Right kidney (tissue), 1 donor: Measurements from ENCODE around the gene TNKS1BP1.
"Not testable (repeated sequence)": the region's sequence is repeated elsewhere in the genome, so short reads cannot be mapped to it uniquely, and the experiment has no call there.

ENCODE experiments used
- DNase-seq: peaks from one replicate; pipeline ENCODE4 v3.0.0-alpha.2; 2016

TNKS1BP1 gene

DNA sequence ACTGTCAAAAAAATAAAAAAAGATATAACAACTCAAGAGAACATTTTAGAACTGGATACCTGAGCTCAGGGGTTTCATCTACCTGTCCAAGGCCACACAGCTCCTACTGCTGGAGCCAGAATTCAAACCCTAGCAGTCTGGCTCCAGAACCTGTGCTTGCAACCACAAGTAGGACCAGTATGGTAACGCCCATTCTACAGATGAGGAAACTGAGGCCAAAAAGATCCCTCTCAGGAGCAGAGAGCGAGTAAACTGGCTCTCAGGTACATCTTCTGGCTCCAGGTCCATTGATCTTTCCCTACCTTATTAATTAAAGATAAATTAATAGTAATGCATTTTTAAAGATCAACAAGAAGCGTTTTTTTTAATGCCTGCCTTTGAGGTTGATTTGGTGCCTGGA is 32.6 kb upstream of the TNKS1BP1 start:
- no peak for DNase-seq

DNA sequence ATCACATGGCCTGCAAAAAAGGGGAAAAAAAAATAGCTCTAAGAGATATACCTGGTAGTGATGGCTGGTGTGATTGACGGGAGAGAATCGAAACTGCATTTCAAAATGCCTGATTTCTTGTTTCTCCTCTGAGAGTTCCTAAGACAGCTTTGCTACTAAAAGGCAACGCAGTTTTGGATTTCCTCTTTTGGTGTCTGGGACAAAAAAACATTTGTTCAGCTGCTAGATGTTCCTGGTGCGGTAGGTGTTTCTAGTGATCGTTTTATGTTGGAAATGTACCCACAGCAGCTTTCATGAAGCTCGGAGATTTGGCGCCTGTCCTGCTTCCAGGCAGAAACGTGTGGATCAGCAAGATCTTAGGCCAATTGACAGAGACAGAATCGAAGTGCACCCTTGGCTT is 31.5 kb upstream of the TNKS1BP1 start:
- DNase-seq, result no peak

DNA sequence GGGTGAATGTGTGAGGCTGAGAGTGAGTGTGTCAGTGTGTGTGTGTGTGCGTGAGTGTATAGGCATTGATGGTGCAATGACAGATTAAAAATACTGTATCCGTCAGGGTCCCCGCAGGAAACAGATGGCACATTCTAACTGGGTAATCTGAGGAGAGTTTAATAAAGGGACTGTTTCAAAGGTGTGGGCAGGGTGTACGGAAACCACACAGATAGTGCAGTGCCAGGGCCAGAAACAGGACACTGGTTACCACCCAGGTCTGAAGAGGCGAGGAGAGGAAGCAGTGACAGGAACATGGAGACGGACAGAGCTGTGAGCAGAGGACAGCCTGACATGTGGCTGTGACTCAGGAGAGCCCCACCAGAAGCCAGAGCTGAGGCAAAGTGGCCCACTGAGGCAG is 29.9 kb upstream of the TNKS1BP1 start:
- DNase-seq, result no peak

GRCh38 chr11:57353852-57354251 is 29.1 kb upstream of the TNKS1BP1 start:
- no peak for DNase-seq

GRCh38 chr11:57353446-57353845 is 28.7 kb upstream of the TNKS1BP1 start:
- DNase-seq, result no peak

DNA sequence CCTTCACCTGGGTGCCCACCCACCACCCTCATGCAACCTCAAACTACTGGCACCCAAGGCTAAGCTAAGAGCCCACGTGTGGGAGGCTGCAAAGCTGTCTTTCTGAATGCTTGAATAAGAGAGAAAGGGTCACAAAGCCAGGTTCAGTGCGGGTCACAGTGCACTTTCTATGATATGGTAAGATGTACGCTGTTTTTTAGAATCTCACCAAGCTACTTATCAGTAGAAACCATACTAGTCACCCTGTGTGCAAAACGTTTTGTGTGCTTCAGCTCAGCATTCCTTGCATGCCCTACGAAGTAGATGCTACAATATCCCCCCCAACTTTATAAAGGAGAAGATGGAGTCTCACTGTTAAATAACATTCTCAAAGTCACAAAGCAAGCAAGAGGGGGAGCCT is 28.3 kb upstream of the TNKS1BP1 start:
- DNase-seq, result no peak

- peak; percentile 67 for DNase-seq
These were observed 24.9 kb upstream of the TNKS1BP1 start for GRCh38 chr11:57349491-57350274.

GRCh38 chr11:57348636-57349313 is 24.0 kb upstream of the TNKS1BP1 start:
- DNase-seq, result no peak

DNA sequence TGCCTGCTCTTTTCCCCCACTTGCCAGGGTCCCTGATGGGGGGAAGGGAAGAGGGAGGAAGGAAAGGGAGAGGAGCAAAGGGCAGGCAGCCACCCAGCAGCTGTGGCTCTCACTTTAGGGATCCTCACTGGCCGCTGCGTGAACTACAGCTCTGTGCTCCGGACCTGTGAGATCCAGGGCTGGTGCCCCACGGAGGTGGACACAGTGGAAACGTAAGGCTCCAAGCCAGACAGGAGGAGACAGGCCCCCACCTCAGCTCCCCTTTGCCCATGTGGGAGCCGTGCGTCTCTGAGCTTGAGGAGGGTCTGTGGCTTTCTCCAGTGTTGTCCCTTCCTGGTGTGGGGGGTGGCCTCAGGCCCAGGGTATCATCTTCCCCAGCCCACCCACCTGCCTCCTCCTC is 23.3 kb upstream of the TNKS1BP1 start:
- no peak for DNase-seq

DNA sequence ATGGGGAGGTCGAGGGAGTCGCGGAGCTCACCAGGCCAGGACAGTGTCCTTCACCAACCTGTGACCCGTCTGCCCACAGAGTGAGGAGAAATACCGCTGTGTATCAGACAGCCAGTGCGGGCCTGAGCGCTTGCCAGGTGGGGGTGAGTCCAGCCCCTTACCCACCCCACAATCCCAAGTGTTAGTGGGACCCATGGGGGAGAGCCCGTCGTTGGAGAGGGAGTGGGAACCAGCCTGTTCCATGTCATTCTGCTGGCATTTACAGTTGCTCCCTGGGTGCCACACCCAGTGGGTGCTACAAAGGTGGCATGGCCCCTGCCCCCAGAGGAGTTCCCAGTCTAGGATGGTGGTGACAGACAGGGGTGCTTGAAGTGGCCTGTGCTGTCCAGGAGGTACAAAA is 22.6 kb upstream of the TNKS1BP1 start:
- DNase-seq, result no peak

DNA sequence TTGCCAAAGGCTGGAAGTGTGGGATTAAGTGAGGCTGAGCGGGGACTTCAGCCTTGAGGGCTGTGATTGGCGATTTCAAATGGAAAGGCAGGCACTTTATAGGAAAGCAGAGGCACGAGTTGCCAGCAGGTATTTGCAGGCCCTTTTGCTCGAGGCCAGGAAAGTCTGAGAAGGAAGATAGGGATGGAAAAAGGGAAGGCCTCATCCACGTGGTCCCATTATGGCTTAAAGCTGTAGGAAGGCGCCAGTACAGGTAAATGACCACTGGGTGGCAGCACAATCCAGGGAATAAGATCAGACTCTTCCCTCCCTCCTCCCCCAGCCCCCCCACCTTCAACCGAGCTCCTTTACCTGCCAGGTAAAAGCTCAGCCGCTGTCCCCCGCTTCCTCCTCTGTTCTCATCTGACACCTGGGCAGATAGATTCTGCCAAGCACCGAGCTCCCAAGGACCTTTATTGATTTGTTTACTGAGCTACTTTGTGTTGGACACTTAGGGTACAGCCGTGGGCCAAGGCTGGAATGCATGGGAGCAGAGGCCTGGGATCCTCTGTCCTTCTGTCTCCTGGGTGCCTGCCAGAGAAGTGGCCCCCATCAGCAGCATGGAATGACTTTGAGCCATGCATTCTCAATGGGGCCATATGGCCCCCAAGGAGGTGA is 20.9 kb upstream of the TNKS1BP1 start:
- no peak for DNase-seq

- no peak for DNase-seq
These were observed 20.1 kb upstream of the TNKS1BP1 start for GRCh38 chr11:57344826-57345225.

GRCh38 chr11:57343825-57344224 is 19.1 kb upstream of the TNKS1BP1 start:
- no peak for DNase-seq

- no peak for DNase-seq
These were observed 17.9 kb upstream of the TNKS1BP1 start for GRCh38 chr11:57342702-57343101.

- DNase-seq, result no peak
These were observed 16.6 kb upstream of the TNKS1BP1 start for GRCh38 chr11:57341250-57341808.

DNA sequence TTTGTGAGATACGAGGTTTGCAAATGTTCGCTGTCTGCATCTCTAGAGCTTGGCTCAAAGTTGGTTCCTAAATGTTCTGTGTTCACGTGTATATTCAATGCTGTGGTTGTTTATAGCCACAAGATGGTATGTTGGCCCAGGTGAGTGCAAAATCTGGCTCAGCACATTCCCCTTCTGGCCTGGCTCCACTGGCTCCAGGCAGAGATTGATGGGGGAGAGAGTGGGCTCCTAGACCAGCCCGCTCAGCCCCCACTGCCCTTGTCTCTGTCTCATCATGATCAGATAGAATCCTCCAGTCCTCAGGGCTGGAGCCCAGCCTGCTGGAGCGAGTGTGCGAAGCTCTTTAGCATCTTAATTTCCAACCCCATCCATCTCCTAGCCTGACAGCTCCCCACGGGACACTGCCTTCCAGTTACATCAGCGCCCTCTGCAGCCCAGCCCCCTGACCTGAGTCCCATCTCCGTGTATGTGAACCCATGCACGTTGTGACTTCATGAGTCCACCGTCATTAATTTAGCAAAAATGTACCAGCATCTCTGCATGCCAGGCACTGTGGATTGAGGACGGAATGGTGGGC is 15.4 kb upstream of the TNKS1BP1 start:
- DNase-seq, result no peak

DNA sequence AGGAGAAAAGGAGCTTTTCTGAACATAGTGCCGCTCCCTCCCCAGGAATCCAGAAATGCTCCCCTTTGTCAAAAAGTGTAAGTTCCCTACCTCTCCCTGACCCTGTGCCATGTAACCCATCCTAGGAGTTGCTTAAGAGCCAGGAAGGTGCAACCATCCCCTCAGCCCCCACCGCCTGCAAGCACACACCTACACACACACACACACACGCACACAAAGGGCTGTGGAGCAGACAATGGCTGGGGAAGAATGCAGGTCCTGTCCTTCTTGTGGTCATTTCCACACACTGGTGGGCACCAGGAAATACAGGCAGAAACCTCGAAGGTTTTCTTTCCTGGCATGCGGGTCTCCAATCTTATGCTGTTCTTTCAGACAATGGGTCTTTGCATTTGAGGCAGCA is 14.6 kb upstream of the TNKS1BP1 start:
- DNase-seq, result no peak

GRCh38 chr11:57338142-57338541 is 13.4 kb upstream of the TNKS1BP1 start, which contains the start of gene P2RX3:
TSS of gene P2RX3 (plus strand) at chr11:57338352. CDS start at chr11:57338551, 199 bp downstream.
- DNase-seq, result no peak

DNA sequence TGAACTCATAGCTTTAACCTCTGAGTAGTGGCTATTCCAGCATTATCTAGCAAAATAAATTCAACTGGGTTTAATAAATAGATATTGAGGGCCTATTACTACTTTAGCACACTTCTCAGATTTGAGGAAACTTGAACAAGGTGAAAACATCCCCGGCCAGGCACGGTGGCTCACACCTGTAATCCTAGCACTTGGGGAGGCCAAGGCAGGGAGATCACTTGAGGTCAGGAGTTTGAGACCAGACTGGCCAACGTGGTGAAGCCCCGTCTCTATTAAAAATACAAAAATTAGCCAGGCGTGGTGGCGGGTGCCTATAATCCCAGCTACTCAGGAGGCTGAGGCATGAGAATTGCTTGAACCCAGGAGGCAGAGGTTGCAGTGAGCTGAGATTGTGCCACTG is 12.1 kb upstream of the TNKS1BP1 start:
- not testable (repeated sequence) for DNase-seq

GRCh38 chr11:57336111-57336666 is 11.4 kb upstream of the TNKS1BP1 start:
- no peak for DNase-seq

DNA sequence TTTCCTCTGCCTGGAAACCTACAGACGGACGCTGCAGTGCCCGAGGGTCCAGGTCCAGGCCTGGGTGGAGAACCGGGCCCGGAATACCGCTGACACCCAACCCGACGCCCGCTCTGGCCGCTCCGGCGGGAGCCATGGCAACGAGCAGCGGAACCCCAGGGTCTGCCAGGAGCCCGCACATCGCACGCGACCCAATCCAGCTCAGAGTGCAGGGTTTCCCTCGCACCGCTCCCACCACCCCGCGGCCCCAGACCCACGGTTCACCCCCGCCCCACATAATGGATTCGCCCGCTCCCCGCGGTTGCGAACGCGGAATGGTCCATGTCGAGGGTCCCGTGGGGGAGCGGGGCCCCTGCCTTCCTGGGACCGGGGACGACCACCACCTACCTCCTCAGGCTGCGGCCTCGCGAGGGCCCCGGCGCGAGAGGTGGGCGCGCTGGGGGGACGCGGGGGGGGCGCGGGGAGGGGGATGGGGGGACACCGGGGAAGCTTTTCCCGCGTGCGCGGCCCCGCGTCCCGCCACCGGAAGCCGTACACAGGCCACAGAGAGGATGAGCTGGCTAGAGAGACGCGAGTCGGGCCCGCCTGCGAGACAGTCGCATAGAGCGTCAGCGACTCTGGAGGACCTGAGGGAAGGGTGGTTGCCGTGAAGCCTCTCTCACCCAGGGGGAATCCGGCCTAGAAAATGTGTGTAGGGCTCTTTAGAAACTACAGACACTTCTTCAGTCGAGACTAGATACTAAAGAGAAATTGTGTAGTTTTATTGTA is 10.8 kb upstream of the TNKS1BP1 start, which contains the start of gene SSRP1:
SSRP1 (minus strand) TSS at position 550 of the 768 bp plus-strand sequence. CDS start 771 bp downstream, outside the sequence.
- peak; percentile 74 for DNase-seq

GRCh38 chr11:57335023-57335342 is 10.2 kb upstream of the TNKS1BP1 start:
- no peak for DNase-seq
